GM12892 (cell line): Measurements from ENCODE around the gene DLG2.
"Not testable (repeated sequence)": the region's sequence is repeated elsewhere in the genome, so short reads cannot be mapped to it uniquely, and the experiment has no call there.

Experiments
- DNase-seq: peaks from one replicate; pipeline ENCODE4 v3.0.0; 2011; ENCODE audit not compliant: insufficient read length
- FAIRE-seq: peaks from 2 replicates; lab custom pipeline; 2011; peaks lifted over from hg19 to GRCh38; lab: Jason Lieb, UNC
- POLR2A ChIP-seq: IDR thresholded peaks from 2 replicates; pipeline ENCODE4 v1.6.1; 2011; ENCODE audit warnings: low read depth, low read length, control low read depth
- POLR2AphosphoS5 ChIP-seq: IDR thresholded peaks from 2 replicates; pipeline ENCODE4 v1.6.1; 2011; ENCODE audit warnings: low read depth, low read length, control low read depth
- TAF1 ChIP-seq: IDR thresholded peaks from 2 replicates; pipeline ENCODE4 v1.6.1; 2011; ENCODE audit warnings: low read depth, mild to moderate bottlenecking, control low read depth, low read length, borderline replicate concordance

DLG2 gene

GRCh38 chr11:85346484-85346883, 280.7 kb downstream of the DLG2 start:
- TF ChIP-seq POLR2A, result no peak
- no peak for TF ChIP-seq TAF1
- TF ChIP-seq POLR2AphosphoS5, result no peak
- no peak for DNase-seq
- no peak for FAIRE-seq

DNA sequence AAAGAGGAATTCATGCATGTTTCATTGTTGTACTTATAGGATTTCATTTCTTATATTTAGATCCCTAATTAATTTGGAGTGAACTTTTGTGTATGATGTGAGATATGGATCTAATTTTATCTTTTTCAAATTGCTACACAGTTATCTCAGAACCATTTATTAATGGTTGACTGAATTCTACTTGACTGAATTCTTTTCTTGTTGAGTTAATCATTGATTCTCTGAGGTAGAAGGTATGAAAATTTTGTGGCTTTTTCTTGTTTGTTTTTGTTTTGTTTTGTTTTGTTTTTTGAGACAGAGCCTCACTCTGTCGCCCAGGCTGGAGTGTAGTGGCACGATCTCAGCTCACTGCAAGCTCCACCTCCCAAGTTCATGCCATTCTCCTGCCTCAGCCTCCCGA, 286.3 kb downstream of the DLG2 start:
- not testable (repeated sequence) for FAIRE-seq, DNase-seq

DNA sequence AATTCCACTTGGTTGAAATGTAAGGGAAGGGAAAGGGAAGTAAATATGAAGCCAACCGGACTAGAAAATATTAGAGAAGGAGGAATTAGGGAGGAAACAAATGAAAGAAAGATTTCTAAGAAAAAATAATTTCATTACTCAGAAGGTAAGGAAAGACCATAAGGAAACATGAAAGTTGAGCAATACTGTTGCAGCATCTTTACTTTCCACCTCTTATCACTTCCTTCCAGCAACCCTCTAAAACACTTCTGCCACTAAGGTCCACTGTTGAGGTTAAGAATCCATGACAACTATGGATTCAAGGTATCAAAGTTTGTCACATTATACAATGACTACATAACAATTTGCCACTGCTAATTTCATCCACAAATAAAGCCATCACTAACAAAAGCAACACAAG, 308.6 kb downstream of the DLG2 start:
- DNase-seq, result no peak

GRCh38 chr11:85316967-85317366, 310.2 kb downstream of the DLG2 start:
- TF ChIP-seq POLR2A (no peak), TAF1 (no peak), POLR2AphosphoS5 (no peak)
- no peak for DNase-seq
- peak; percentile 94 for FAIRE-seq

More for the DNA sequence above, 308.6 kb downstream of the DLG2 start:
- FAIRE-seq, result peak; percentile 5
- TF ChIP-seq POLR2AphosphoS5, result no peak
- TF ChIP-seq TAF1, result no peak
- TF ChIP-seq POLR2A, result no peak

- no peak for DNase-seq
- no peak for FAIRE-seq
- no peak for TF ChIP-seq POLR2AphosphoS5
- TF ChIP-seq TAF1, result no peak
- no peak for TF ChIP-seq POLR2A
Measured at GRCh38 chr11:85313741-85314140, 313.4 kb downstream of the DLG2 start.

- TF ChIP-seq POLR2AphosphoS5 (no peak), POLR2A (no peak), TAF1 (no peak)
- no peak for FAIRE-seq
- no peak for DNase-seq
Measured at GRCh38 chr11:85310479-85310878, 316.7 kb downstream of the DLG2 start.

GRCh38 chr11:85307366-85307765, 319.8 kb downstream of the DLG2 start:
- DNase-seq, result no peak
- no peak for TF ChIP-seq POLR2AphosphoS5
- no peak for TF ChIP-seq POLR2A
- TF ChIP-seq TAF1, result no peak
- no peak for FAIRE-seq

DNA sequence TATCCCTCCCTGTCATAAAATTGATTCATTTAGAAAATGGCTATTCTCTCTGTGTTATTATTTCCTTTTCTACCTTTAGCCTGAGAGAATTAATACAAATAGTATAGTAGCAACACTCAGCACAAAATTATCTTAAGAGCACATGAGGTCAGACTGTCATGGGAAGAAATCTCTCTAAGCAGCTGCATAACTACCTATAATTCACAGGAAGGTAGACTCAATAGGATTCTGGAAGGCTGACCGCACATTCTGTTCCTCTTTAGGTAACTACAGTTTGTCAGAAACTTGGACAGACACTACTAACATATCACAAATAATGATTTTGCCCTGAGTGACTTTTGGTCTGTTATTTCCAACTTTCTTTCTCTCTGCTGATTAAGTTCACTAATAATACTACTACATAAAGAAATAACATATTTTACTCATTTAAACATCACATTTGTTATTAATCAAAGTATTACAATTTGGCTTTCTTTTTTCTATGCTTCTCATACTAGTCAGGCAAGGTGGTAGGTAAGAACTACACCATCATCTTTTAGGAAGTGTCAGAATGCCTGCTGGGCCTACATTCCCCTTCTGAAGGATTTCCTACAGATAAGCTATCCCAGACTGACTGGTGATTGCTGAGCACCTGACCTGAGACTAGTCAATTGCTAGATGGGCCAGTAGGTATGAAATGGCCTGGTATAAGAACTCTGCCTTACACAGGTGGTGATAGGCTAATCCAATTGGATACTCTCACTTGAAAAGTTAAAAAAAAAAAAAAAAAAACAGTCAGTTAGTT, 325.1 kb downstream of the DLG2 start:
- no peak for DNase-seq
- TF ChIP-seq POLR2A, result no peak
- no peak for TF ChIP-seq POLR2AphosphoS5
- TF ChIP-seq TAF1, result no peak
- FAIRE-seq, result no peak

- TF ChIP-seq POLR2AphosphoS5 (no peak), TAF1 (no peak), POLR2A (no peak)
- FAIRE-seq, result no peak
- no peak for DNase-seq
Measured at GRCh38 chr11:85299258-85299942, 327.7 kb downstream of the DLG2 start.

- TF ChIP-seq POLR2AphosphoS5, result no peak
- FAIRE-seq, result no peak
Measured at GRCh38 chr11:85295694-85296271, 331.4 kb downstream of the DLG2 start.

DNA sequence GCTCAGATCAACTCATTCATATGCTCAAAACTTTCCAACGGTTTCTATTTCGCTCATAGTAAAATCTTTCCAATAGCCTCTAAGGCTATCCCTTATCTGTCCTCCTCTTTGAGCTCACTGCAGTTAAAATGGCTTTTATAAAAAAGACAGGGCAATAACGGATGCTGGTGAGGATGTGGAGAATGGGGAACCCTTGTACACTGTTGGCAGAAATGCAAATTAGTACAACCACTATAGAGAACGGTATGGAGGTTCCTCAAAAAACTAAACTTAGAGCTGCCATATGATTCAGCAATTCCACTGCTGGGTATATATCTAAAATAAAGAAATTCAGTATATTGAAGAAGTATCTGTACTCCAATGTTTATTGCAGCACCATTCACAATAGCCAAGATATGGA, 345.6 kb downstream of the DLG2 start:
- FAIRE-seq (no peak), DNase-seq (no peak)

More at GRCh38 chr11:85295694-85296271, 331.4 kb downstream of the DLG2 start:
- no peak for DNase-seq

GRCh38 chr11:85279267-85279666, 347.9 kb downstream of the DLG2 start:
- FAIRE-seq (no peak), DNase-seq (no peak)
- no peak for TF ChIP-seq TAF1
- no peak for TF ChIP-seq POLR2AphosphoS5
- no peak for TF ChIP-seq POLR2A

More for the DNA sequence above, 345.6 kb downstream of the DLG2 start:
- TF ChIP-seq POLR2A, result no peak
- no peak for TF ChIP-seq POLR2AphosphoS5
- TF ChIP-seq TAF1, result no peak

DNA sequence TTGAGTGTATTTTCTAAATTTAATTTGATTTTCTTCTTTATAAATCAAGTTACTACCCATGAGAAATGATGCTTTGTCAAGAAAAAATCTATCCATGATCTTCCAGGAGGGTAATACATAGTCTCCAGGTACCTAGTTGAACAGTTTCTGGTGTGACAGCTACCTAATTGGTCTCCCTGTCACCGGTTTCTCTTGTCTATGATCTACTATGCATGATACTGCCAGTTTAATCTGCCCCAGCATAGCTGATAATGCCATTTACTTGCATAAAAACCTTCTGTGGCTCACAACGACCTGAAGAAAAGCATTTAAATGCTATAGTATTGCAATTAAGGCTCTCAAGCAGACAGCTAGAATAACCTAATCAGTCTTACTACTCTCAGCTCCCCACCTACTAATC, 349.5 kb downstream of the DLG2 start:
- TF ChIP-seq POLR2AphosphoS5 (no peak), TAF1 (no peak), POLR2A (no peak)
- no peak for DNase-seq
- no peak for FAIRE-seq

DNA sequence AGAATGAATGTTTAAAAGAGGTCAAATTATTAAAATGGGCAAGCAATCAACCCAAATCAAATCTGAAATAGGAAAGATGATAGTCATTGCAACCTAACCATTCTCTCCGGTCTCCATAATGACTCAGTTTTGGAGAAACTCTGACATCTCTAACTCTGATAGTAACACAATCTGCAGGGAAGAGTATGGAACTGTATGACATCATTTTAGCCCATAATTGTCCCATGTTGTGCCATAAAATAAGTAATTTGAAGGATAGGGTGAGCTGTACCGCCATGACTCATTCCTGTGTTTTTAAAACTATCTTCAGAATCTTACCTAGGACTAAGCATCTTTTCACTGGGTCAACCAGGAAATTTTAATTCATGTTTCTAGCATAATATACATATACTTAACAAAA, 350.8 kb downstream of the DLG2 start:
- FAIRE-seq (no peak), DNase-seq (no peak)
- TF ChIP-seq POLR2A (no peak), TAF1 (no peak), POLR2AphosphoS5 (no peak)

DNA sequence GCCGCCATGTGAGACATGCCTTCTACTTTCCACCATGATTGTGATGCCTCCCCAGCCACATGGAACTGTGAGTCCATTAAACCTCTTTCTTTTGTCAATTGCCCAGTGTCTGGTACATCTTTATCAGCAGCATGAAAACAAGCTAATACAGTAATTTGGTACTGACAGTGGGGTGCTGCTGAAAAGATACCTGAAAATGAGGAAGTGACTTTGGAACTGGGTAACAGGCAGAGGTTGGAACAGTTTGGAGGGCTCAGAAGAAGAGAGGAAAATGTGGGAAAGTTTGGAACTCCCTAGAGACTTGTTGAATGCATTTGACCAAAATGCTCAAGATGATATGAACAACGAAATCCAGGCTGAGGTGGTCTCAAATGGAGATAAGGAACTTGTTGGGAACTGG, 356.8 kb downstream of the DLG2 start:
- DNase-seq, FAIRE-seq: not testable (repeated sequence)
